Thyroid gland (tissue), 4 donors: ENCODE measurements around the gene RAE1.

Experiments
- CTCF ChIP-seq, 6 experiments: fragments of 200-600 bp in 3 of 6; fragments of 450-650 bp in 3 of 6; sonication (generic) in 3 of 6; IDR thresholded peaks; one replicate each; pipeline ENCODE4 v1.5.1; 2016 to 2019; ENCODE audit warnings: antibody characterized with exemption in 6 of 6, mild to moderate bottlenecking in 2 of 6, inconsistent platforms in 1 of 6, moderate library complexity in 1 of 6
- POLR2A ChIP-seq, 2 donors: fragments of 450-650 bp; IDR thresholded peaks; one replicate each; pipeline ENCODE4 v1.6.1; 2017; ENCODE audit warnings: antibody characterized with exemption in 2 of 2, mild to moderate bottlenecking in 2 of 2, moderate library complexity in 1 of 2

DNA sequence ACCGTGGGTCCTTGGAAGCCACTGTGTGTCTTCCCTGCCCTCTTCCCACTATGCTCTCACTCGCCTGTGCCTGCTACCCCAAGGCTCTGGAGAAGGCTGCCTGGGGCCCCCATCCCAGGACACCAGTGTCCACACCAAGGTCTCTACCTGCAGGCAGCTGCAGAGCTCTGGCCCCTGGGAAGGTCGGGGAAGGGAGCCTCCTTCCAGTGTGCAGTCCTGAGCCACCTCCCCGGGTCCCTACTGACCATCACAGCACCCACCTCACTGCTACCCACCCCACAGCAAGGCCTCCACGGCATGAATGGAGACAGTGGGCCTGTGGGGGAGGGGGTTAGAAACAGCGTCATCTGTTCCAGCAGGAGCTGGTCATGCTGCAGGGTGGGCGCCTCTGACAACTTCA lies 75.8 kb downstream of the RAE1 start:
- TF ChIP-seq POLR2A (IDR thresholded peaks at IDR 0.05) (no peak), CTCF (IDR thresholded peaks at IDR 0.05) (no peak)
